Calu3 (cell line): Measurements from ENCODE around the gene MS4A8. TPM values are rescaled to one million over a fixed set of nuclear protein-coding genes. Genes with fewer than 3 reads are reported as not detected.
A peak's percentile ranks its signal among the peaks of the same experiment; 100 is the strongest.

ENCODE experiments used
- BruUV-seq: library from RNA; stranded (reverse); fragments of 400-500 nt; replicated peaks from 2 replicates; lab custom pipeline; 2021; lab: Mats Ljungman, UMichigan
- CTCF ChIA-PET: fragments of 300-600 bp; sonication (Branson Sonifier 250); formaldehyde crosslinking; loops from one replicate; lab custom pipeline; 2022; ENCODE audit warnings: antibody characterized with exemption; lab: Charles Lee
- DNase-seq: peaks from one replicate; pipeline ENCODE4 v3.0.0; 2022
- H3K27ac Mint-ChIP-seq: one replicate; pipeline ENCODE4 v1.8.0; 2022; ENCODE audit warnings: mixed read lengths; ENCODE audit not compliant: unreplicated experiment
- H3K27me3 Mint-ChIP-seq: one replicate; pipeline ENCODE4 v1.8.0; 2022; ENCODE audit warnings: mixed read lengths; ENCODE audit not compliant: unreplicated experiment
- H3K36me3 Mint-ChIP-seq: one replicate; pipeline ENCODE4 v1.8.0; 2022; ENCODE audit warnings: mild to moderate bottlenecking, moderate library complexity, mixed read lengths; ENCODE audit not compliant: insufficient read depth, unreplicated experiment
- H3K4me1 Mint-ChIP-seq: one replicate; pipeline ENCODE4 v1.8.0; 2022; ENCODE audit warnings: mild to moderate bottlenecking, low read depth, mixed read lengths; ENCODE audit not compliant: unreplicated experiment
- H3K4me3 Mint-ChIP-seq: one replicate; pipeline ENCODE4 v1.8.0; 2022; ENCODE audit warnings: mild to moderate bottlenecking, low read depth, moderate library complexity, mixed read lengths; ENCODE audit not compliant: unreplicated experiment
- H3K9me3 Mint-ChIP-seq: one replicate; pipeline ENCODE4 v1.8.0; 2022; ENCODE audit warnings: low read depth, mixed read lengths; ENCODE audit not compliant: unreplicated experiment
- intact Hi-C: fragments of 100-400 bp; cut with micrococcal nuclease; formaldehyde crosslinking; loops from one replicate; pipeline ENCODE4 v1.10.0; 2022; ENCODE audit not compliant: unreplicated experiment
- total RNA-seq: library from RNA; stranded (reverse); gene quantifications from 2 replicates; pipeline ENCODE4 v1.2.3, GENCODE V29; 2022
- TF ChIP-seq, protein P1 (sequence below): fragments of 200-600 bp; IDR thresholded peaks from one replicate; pipeline ENCODE4 v1.8.0; 2022; ENCODE audit warnings: antibody characterized with exemption; ENCODE audit not compliant: unreplicated experiment

MS4A8 gene
- total RNA-seq, 1 experiment from 2014 or later, result 0.57 TPM

DNA sequence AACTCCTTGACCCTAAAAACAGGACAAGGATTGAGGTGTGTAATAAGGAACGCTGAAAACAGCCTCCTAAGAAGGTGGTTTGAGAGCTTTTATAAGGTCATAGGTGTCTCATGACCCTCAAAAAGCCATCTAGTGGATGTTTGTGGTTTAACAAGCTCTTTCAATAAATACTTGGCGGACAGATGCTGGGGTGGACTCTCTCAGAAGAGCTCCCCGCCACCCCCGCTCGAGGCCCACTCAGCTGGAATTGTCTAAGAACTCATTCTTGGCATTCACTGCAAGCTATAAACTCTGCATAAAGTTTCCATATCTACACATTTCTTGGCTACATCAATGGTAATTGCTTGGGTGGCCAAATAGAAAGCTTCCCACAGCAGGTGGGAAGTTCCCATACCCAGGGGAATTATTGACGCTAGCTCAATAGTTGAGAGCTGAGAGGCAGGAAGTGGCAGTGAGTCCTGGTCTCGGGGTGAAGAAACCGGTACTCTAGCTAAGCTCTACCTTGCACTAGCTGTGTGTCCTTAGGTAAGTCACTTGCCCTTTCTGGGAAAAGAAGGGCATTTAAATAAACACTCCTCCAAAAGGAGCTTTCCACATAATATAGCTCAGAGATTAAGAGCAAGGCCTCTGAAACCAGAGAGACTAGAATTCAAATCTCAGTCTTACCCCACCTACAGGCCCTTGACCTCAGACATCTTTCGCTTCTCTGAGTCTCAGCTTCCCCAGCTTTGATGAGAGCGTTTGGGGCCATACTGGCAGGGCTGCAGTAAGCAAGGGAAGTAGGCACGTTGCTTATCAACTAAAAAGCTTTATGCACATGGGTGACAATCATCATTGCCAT, 63.7 kb downstream of the MS4A8 start:
- no TSS peak for BruUV-seq
- H3K36me3 Mint-ChIP-seq, result no peaks in the 10 kb centered on the region
- H3K27me3 Mint-ChIP-seq, result peaks cover 72% of the 10 kb centered on the region
- no peak overlapping the region for H3K4me3 Mint-ChIP-seq
- H3K4me1 Mint-ChIP-seq, result no peaks in the 10 kb centered on the region
- H3K9me3 Mint-ChIP-seq, result no peaks in the 10 kb centered on the region
- no peak for DNase-seq
- H3K27ac Mint-ChIP-seq, result no peak overlapping the region
- TF ChIP-seq, protein P1, sequence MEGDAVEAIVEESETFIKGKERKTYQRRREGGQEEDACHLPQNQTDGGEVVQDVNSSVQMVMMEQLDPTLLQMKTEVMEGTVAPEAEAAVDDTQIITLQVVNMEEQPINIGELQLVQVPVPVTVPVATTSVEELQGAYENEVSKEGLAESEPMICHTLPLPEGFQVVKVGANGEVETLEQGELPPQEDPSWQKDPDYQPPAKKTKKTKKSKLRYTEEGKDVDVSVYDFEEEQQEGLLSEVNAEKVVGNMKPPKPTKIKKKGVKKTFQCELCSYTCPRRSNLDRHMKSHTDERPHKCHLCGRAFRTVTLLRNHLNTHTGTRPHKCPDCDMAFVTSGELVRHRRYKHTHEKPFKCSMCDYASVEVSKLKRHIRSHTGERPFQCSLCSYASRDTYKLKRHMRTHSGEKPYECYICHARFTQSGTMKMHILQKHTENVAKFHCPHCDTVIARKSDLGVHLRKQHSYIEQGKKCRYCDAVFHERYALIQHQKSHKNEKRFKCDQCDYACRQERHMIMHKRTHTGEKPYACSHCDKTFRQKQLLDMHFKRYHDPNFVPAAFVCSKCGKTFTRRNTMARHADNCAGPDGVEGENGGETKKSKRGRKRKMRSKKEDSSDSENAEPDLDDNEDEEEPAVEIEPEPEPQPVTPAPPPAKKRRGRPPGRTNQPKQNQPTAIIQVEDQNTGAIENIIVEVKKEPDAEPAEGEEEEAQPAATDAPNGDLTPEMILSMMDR, result peak; percentile 29
- intact Hi-C loops, result no loop called here
- CTCF ChIA-PET, result interaction anchor here (0.6 to 2.1 kb wide), 6 partner anchors 9 to 415 kb away, joined by 3 to 7 read pairs (median 3); partner anchors contain the start of gene MS4A8

DNA sequence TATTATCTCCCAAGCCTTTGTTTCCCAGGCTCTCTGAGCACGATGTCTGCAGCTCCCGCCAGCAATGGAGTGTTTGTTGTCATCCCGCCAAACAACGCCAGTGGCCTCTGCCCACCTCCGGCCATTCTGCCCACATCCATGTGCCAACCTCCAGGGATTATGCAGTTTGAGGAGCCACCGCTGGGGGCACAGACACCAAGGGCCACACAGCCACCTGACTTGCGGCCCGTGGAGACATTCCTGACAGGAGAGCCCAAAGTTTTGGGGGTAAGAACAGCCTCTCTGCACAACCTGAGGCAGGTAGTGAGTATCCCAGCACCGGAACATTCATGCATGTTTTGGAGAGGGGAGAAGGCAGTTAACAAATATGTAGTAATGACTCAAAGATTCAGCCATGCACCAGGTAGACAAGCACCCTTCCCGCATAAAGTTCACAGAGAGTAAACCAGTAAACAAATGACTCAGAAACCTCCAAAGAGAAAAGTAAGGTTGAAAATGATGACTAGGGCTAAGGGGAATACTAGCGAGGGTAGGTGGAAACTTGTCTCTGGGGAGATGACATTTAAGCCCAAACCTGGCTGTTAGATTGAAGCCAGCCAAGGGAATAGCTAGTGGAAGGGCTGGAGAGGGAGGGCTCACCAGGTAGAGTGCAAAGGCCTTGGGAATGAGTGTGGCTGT, 64.4 kb downstream of the MS4A8 start:
- DNase-seq, result no peak
- Mint-ChIP-seq H3K9me3 (no peaks in the 10 kb centered on the region), H3K27ac (no peak overlapping the region), H3K36me3 (no peaks in the 10 kb centered on the region), H3K4me3 (no peak overlapping the region), H3K27me3 (peaks cover 72% of the 10 kb centered on the region), H3K4me1 (no peaks in the 10 kb centered on the region)
- TF ChIP-seq, protein P1, result no peak
- intact Hi-C loops, result no loop called here
- BruUV-seq, result no TSS peak
- CTCF ChIA-PET, result interaction anchor here (2.1 kb wide), 1 partner anchor 12 kb away, joined by 7 read pairs; no protein-coding TSS in a partner anchor

DNA sequence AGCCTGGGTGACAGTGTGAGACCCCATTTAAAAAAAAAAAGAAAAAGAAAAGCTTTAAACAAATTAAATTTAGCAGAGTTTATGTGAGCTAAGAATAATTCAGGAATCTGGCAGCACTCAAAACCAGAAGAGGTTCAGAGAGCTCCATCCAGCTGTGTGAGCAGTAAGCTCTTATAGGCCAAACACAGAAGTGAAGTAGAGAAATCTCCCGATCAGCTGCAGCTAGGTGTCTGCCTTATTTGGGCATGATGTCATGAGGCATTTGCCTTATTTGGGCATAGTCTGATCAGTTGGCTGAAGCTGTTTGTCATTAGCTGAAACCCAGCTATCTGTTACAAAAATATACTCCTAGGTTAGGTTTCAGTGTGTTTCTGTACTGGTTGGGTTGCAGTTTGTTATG, 65.5 kb downstream of the MS4A8 start:
- CTCF ChIA-PET, result interaction anchor here (0.6 kb wide), 1 partner anchor 11 kb away, joined by 3 read pairs; no protein-coding TSS in a partner anchor
- intact Hi-C loops, result no loop called here

DNA sequence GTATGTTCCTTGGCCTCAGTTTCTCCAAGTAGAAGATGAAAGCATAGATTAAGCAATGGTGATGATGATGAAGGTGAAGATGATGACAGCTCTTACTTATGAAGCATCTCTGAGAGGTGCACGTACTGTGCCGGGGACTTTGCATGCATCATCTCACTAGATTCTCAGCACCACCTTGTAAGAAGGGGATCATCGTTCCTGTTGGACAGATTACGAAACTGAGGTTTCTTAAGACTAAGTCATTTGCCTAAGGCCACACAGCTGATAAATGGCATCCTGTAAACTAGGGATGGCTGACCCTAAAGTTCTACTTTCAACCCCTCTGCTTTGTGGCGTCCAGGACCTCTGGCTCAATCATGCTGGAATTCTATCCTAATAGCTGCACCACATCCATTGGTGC, 65.9 kb downstream of the MS4A8 start:
- no TSS peak for BruUV-seq
- no peak overlapping the region for H3K4me3 Mint-ChIP-seq
- intact Hi-C loops, result no loop called here
- no peaks in the 10 kb centered on the region for H3K9me3 Mint-ChIP-seq
- CTCF ChIA-PET, result interaction anchor here (0.6 kb wide), 1 partner anchor 10 kb away, joined by 3 read pairs; no protein-coding TSS in a partner anchor
- TF ChIP-seq, protein P1, result no peak
- DNase-seq, result no peak
- H3K27me3 Mint-ChIP-seq, result peaks cover 68% of the 10 kb centered on the region
- H3K27ac Mint-ChIP-seq, result no peak overlapping the region
- H3K4me1 Mint-ChIP-seq, result no peaks in the 10 kb centered on the region
- peaks cover 4% of the 10 kb centered on the region for H3K36me3 Mint-ChIP-seq

More for the DNA sequence above, 65.5 kb downstream of the MS4A8 start:
- H3K27ac Mint-ChIP-seq, result no peak overlapping the region
- TF ChIP-seq, protein P1, result no peak
- H3K36me3 Mint-ChIP-seq, result peaks cover 2% of the 10 kb centered on the region
- no TSS peak for BruUV-seq
- H3K4me1 Mint-ChIP-seq, result no peaks in the 10 kb centered on the region
- H3K27me3 Mint-ChIP-seq, result peaks cover 72% of the 10 kb centered on the region
- H3K4me3 Mint-ChIP-seq, result no peak overlapping the region
- no peaks in the 10 kb centered on the region for H3K9me3 Mint-ChIP-seq
- no peak for DNase-seq

Other genes starting within 250 kb of the MS4A8 start
- not detected in 2 replicates for gene MS4A1, start 243.8 kb upstream of the MS4A8 start, total RNA-seq
- not detected in 2 replicates for gene MS4A12, start 206.8 kb upstream of the MS4A8 start, total RNA-seq
- gene MS4A13, start 184.2 kb upstream of the MS4A8 start, total RNA-seq, result not detected in 2 replicates
- not detected in 2 replicates for gene MS4A18, start 25.1 kb downstream of the MS4A8 start, total RNA-seq
- not detected in 2 replicates for gene MS4A15, start 57.3 kb downstream of the MS4A8 start, total RNA-seq
- not detected in 2 replicates for gene MS4A10, start 85.7 kb downstream of the MS4A8 start, total RNA-seq
- 51.5 and 58.2 TPM in 2 replicates for gene CCDC86, start 142.5 kb downstream of the MS4A8 start, total RNA-seq
- 0.29 and 0.31 TPM in 2 replicates for gene PTGDR2, start 156.3 kb downstream of the MS4A8 start, total RNA-seq
- not detected in 2 replicates for gene ZP1, start 167.9 kb downstream of the MS4A8 start, total RNA-seq
- gene PRPF19, start 207.0 kb downstream of the MS4A8 start, total RNA-seq, result 128 and 129 TPM in 2 replicates
- gene TMEM109, start 214.5 kb downstream of the MS4A8 start, total RNA-seq, result 71.2 and 78.1 TPM in 2 replicates
- 105 and 116 TPM in 2 replicates for gene TMEM132A, start 224.8 kb downstream of the MS4A8 start, total RNA-seq